Stomach (tissue), 4 donors: ENCODE measurements around the gene TNFAIP8L1.

Experiments
- CTCF ChIP-seq, 7 experiments: fragments of 450-650 bp in 4 of 7; fragments of 200-600 bp in 3 of 7; sonication (generic) in 3 of 7; IDR thresholded peaks; one replicate each; pipeline ENCODE4 v1.5.1; 2016 to 2019; ENCODE audit warnings: antibody characterized with exemption in 7 of 7, control low read depth in 2 of 7, mild to moderate bottlenecking in 1 of 7
- POLR2A ChIP-seq, 4 donors: fragments of 450-650 bp; IDR thresholded peaks; one replicate each; pipeline ENCODE4 v1.6.1; 2016; ENCODE audit warnings: antibody characterized with exemption in 4 of 4, control low read depth in 2 of 4, mild to moderate bottlenecking in 1 of 4, moderate library complexity in 1 of 4
- POLR2AphosphoS5 ChIP-seq, 3 donors: sonication (generic); formaldehyde crosslinking; IDR thresholded peaks; one replicate each; pipeline ENCODE4 v1.6.1; 2016; ENCODE audit warnings: antibody characterized with exemption in 3 of 3

GRCh38 chr19:4656102-4656501 is 16.8 kb downstream of the TNFAIP8L1 start:
- TF ChIP-seq CTCF (IDR thresholded peaks at IDR 0.05) (no peak), POLR2A (IDR thresholded peaks at IDR 0.05) (no peak), POLR2AphosphoS5 (IDR thresholded peaks at IDR 0.05) (no peak)
